ENCODE data around the gene EVL. TPM values are rescaled to one million over a fixed set of nuclear protein-coding genes. Genes with fewer than 3 reads are reported as not detected.

EVL gene
- total RNA-seq, 2 experiments from 2014 or later = 660 to 678 TPM

GRCh38 chr14:100047600-100047999 lies 17.6 kb upstream of the EVL start:
- intact Hi-C loops (cut with DNase I, micrococcal nuclease) = no loop called here
- H3K4me1 ChIP-seq (ENCODE audit: insufficient read depth, low read length) = no peaks in the 10 kb centered on the region
- peaks cover 17% of the 10 kb centered on the region for H3K4me1 Mint-ChIP-seq (ENCODE audit: low read depth)

DNA sequence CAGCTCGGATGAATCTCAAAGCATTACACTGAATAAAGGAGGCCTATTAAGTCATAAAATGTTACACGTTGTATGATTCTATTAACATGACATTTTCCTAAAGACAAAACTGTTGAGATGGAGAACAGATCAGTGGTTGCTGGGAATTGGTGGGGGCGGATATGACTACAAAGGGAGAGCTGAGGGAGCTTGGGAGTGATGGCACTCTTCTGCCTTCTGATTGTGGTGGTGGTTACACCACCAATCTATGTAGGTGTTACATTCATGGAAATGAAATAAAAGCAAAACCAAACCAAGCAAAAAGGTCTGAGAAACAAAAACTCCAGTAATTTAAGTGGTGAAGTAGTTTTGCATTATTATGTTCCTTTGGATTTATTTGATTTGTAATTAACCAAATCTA lies 16.4 kb upstream of the EVL start:
- POLR2A ChIA-PET = interaction anchor here (1.2 to 31.0 kb wide), 2 partner anchors 13 to 39 kb away, joined by 3 to 1638 read pairs; partner anchors contain the start of gene EVL
- Histone ChIP-seq H3K4me3 (ENCODE audit: low read length) (no peak overlapping the region), H3K27me3 (ENCODE audit: control insufficient read depth in 1 of 2, insufficient read depth in 2 of 2, low read length in 2 of 2) (no peaks in the 10 kb centered on the region), H3K9me3 (ENCODE audit: control insufficient read depth in 1 of 2, insufficient read depth in 1 of 2, low read length in 2 of 2) (no peaks in the 10 kb centered on the region), H3K36me3 (ENCODE audit: insufficient read depth, low read length) (no peaks in the 10 kb centered on the region), H3K4me1 (ENCODE audit: insufficient read depth, low read length) (no peaks in the 10 kb centered on the region), H3K27ac (ENCODE audit: low read depth in 1 of 2, low read length in 2 of 2) (no peak overlapping the region)
- CTCF ChIA-PET = interaction anchor here (0.7 to 1.9 kb wide), 5 partner anchors 11 to 188 kb away, joined by 3 to 4 read pairs (median 4); no protein-coding TSS in a partner anchor
- Mint-ChIP-seq H3K36me3 (ENCODE audit: low read depth) (no peaks in the 10 kb centered on the region), H3K27me3 (no peaks in the 10 kb centered on the region), H3K4me3 (no peak overlapping the region), H3K27ac (no peak overlapping the region), H3K4me1 (ENCODE audit: low read depth) (peaks cover 17% of the 10 kb centered on the region), H3K9me3 (no peaks in the 10 kb centered on the region)
- peak in 3 of 14 experiments; percentile 14 to 53 (median 47) for DNase-seq
- TF ChIP-seq, protein P1, sequence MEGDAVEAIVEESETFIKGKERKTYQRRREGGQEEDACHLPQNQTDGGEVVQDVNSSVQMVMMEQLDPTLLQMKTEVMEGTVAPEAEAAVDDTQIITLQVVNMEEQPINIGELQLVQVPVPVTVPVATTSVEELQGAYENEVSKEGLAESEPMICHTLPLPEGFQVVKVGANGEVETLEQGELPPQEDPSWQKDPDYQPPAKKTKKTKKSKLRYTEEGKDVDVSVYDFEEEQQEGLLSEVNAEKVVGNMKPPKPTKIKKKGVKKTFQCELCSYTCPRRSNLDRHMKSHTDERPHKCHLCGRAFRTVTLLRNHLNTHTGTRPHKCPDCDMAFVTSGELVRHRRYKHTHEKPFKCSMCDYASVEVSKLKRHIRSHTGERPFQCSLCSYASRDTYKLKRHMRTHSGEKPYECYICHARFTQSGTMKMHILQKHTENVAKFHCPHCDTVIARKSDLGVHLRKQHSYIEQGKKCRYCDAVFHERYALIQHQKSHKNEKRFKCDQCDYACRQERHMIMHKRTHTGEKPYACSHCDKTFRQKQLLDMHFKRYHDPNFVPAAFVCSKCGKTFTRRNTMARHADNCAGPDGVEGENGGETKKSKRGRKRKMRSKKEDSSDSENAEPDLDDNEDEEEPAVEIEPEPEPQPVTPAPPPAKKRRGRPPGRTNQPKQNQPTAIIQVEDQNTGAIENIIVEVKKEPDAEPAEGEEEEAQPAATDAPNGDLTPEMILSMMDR (IDR thresholded peaks at IDR 0.05) = no peak
- intact Hi-C loops (cut with DNase I, micrococcal nuclease) = no loop called here
- peak; percentile 77 for ATAC-seq (ENCODE audit: poor library complexity)

More at GRCh38 chr14:100047600-100047999, 17.6 kb upstream of the EVL start:
- DNase-seq (no peak), ATAC-seq (ENCODE audit: poor library complexity) (no peak)
- no peaks in the 10 kb centered on the region for H3K9me3 Mint-ChIP-seq
- H3K9me3 ChIP-seq (ENCODE audit: control insufficient read depth in 1 of 2, insufficient read depth in 1 of 2, low read length in 2 of 2) = no peaks in the 10 kb centered on the region
- H3K4me3 Mint-ChIP-seq = no peak overlapping the region
- TF ChIP-seq, protein P1 (IDR thresholded peaks at IDR 0.05) = no peak
- H3K27me3 ChIP-seq (ENCODE audit: control insufficient read depth in 1 of 2, insufficient read depth in 2 of 2, low read length in 2 of 2) = no peaks in the 10 kb centered on the region
- no peak overlapping the region for H3K4me3 ChIP-seq (ENCODE audit: low read length)
- no peaks in the 10 kb centered on the region for H3K36me3 Mint-ChIP-seq (ENCODE audit: low read depth)
- POLR2A ChIA-PET = interaction anchor here (1.2 to 31.0 kb wide), 2 partner anchors 12 to 41 kb away, joined by 3 to 1638 read pairs; partner anchors contain the start of gene EVL
- H3K27ac ChIP-seq (ENCODE audit: low read depth in 1 of 2, low read length in 2 of 2) = no peak overlapping the region
- CTCF ChIA-PET = no interaction called here
- H3K27me3 Mint-ChIP-seq = no peaks in the 10 kb centered on the region
- no peak overlapping the region for H3K27ac Mint-ChIP-seq
- H3K36me3 ChIP-seq (ENCODE audit: insufficient read depth, low read length) = no peaks in the 10 kb centered on the region

- Histone ChIP-seq H3K9me3 (ENCODE audit: control insufficient read depth in 1 of 2, insufficient read depth in 1 of 2, low read length in 2 of 2) (no peaks in the 10 kb centered on the region), H3K36me3 (ENCODE audit: insufficient read depth, low read length) (no peaks in the 10 kb centered on the region), H3K27ac (ENCODE audit: low read depth in 1 of 2, low read length in 2 of 2) (no peak overlapping the region), H3K4me1 (ENCODE audit: insufficient read depth, low read length) (no peaks in the 10 kb centered on the region), H3K27me3 (ENCODE audit: control insufficient read depth in 1 of 2, insufficient read depth in 2 of 2, low read length in 2 of 2) (no peaks in the 10 kb centered on the region), H3K4me3 (ENCODE audit: low read length) (no peak overlapping the region)
- Mint-ChIP-seq H3K36me3 (ENCODE audit: low read depth) (no peaks in the 10 kb centered on the region), H3K4me1 (ENCODE audit: low read depth) (peaks cover 17% of the 10 kb centered on the region), H3K9me3 (no peaks in the 10 kb centered on the region), H3K27ac (no peak overlapping the region), H3K4me3 (no peak overlapping the region), H3K27me3 (no peaks in the 10 kb centered on the region)
- DNase-seq (no peak), ATAC-seq (ENCODE audit: poor library complexity) (peak; percentile 8)
- intact Hi-C loops (cut with DNase I, micrococcal nuclease) = no loop called here
- CTCF ChIA-PET = interaction anchor here (0.7 to 1.9 kb wide), 5 partner anchors 11 to 187 kb away, joined by 3 to 4 read pairs (median 4); no protein-coding TSS in a partner anchor
- TF ChIP-seq, protein P1 (IDR thresholded peaks at IDR 0.05) = no peak
- POLR2A ChIA-PET = interaction anchor here (31.0 kb wide), 1 partner anchor 39 kb away, joined by 1638 read pairs; the partner anchor contains the start of gene EVL
These were observed 16.0 kb upstream of the EVL start for GRCh38 chr14:100049220-100049619.
